Smooth muscle cell (in vitro differentiated cells): Measurements from ENCODE around the gene GPR137B. TPM values are rescaled to one million over a fixed set of nuclear protein-coding genes. Genes with fewer than 3 reads are reported as not detected.

Source experiments
- DNase-seq: peaks from one replicate; lab custom pipeline; 2025; ENCODE audit not compliant: unreplicated experiment; lab: John Stamatoyannopoulos, UW
- H2AFZ ChIP-seq: fragments of 200-600 bp; sonication (generic); 2 replicates; pipeline ENCODE4 v1.6.0; 2016; ENCODE audit warnings: antibody characterized with exemption, low read depth, mild to moderate bottlenecking
- H3F3A ChIP-seq: fragments of 200-600 bp; sonication (generic); 2 replicates; pipeline ENCODE4 v1.6.0; 2017; ENCODE audit warnings: antibody characterized with exemption, low read depth
- H3K27ac ChIP-seq: fragments of 200-600 bp; sonication (generic); 2 replicates; pipeline ENCODE4 v1.5.1; 2016; ENCODE audit warnings: low read depth, mild to moderate bottlenecking
- H3K27me3 ChIP-seq: fragments of 200-600 bp; sonication (generic); 2 replicates; pipeline ENCODE4 v1.6.1; 2016; ENCODE audit warnings: low read depth, mild to moderate bottlenecking
- H3K36me3 ChIP-seq: fragments of 200-600 bp; sonication (generic); 2 replicates; pipeline ENCODE4 v1.5.1; 2016; ENCODE audit warnings: low read depth
- H3K4me1 ChIP-seq: fragments of 200-600 bp; sonication (generic); 2 replicates; pipeline ENCODE4 v1.5.1; 2016; ENCODE audit warnings: low read depth
- H3K4me2 ChIP-seq: fragments of 200-600 bp; sonication (generic); 2 replicates; pipeline ENCODE4 v1.6.0; 2016; ENCODE audit warnings: mild to moderate bottlenecking
- H3K4me3 ChIP-seq: fragments of 200-600 bp; sonication (generic); 2 replicates; pipeline ENCODE4 v1.5.1; 2016; ENCODE audit warnings: mild to moderate bottlenecking
- H3K79me2 ChIP-seq: fragments of 200-600 bp; sonication (generic); 2 replicates; pipeline ENCODE4 v1.6.0; 2016; ENCODE audit warnings: low read depth, mild to moderate bottlenecking
- H3K9ac ChIP-seq: fragments of 200-600 bp; sonication (generic); 2 replicates; pipeline ENCODE4 v1.6.0; 2016; ENCODE audit warnings: low read depth
- H3K9me3 ChIP-seq: fragments of 200-600 bp; sonication (generic); replicated peaks from 2 replicates; pipeline ENCODE4 v1.5.1; 2016; ENCODE audit warnings: low read depth
- H4K20me1 ChIP-seq: fragments of 200-600 bp; sonication (generic); 2 replicates; pipeline ENCODE4 v1.6.0; 2016; ENCODE audit warnings: low read depth
- WGBS: methylation state at CpG from one replicate; pipeline ENCODE4 v1.1.7; 2016; ENCODE audit warnings: low lambda C conversion rate; 5-methylcytosine and 5-hydroxymethylcytosine counted together
- polyA plus RNA-seq: library from polyadenylated mRNA; unstranded; fragments of >200 nt; fragmentation: Nextera tagmentation; extraction: Ambion mirVana; gene quantifications from 2 replicates; pipeline ENCODE4 v1.2.1, GENCODE V29; 2016
- total RNA-seq: library from RNA; depleted of rRNA; stranded (reverse); fragments of >200 nt; gene quantifications from 2 replicates; pipeline ENCODE4 v1.2.3, GENCODE V29; 2014
- TF ChIP-seq, protein P1 (sequence below): fragments of 200-600 bp; sonication (generic); IDR thresholded peaks from 2 replicates; pipeline ENCODE4 v1.5.1; 2017; ENCODE audit warnings: borderline replicate concordance, mild to moderate bottlenecking, antibody characterized with exemption; ENCODE audit not compliant: insufficient read depth, poor library complexity, severe bottlenecking

Gene GPR137B
- total and polyA plus RNA-seq, 2 experiments from 2014 or later: 16.2 to 17.7 TPM

GRCh38 chr1:236163463-236164153 is 21.3 kb downstream of the GPR137B start:
- H4K20me1 ChIP-seq: no peaks in the 10 kb centered on the region
- H3K27ac ChIP-seq: no peak overlapping the region
- H3K4me1 ChIP-seq: no peaks in the 10 kb centered on the region
- TF ChIP-seq, protein P1, sequence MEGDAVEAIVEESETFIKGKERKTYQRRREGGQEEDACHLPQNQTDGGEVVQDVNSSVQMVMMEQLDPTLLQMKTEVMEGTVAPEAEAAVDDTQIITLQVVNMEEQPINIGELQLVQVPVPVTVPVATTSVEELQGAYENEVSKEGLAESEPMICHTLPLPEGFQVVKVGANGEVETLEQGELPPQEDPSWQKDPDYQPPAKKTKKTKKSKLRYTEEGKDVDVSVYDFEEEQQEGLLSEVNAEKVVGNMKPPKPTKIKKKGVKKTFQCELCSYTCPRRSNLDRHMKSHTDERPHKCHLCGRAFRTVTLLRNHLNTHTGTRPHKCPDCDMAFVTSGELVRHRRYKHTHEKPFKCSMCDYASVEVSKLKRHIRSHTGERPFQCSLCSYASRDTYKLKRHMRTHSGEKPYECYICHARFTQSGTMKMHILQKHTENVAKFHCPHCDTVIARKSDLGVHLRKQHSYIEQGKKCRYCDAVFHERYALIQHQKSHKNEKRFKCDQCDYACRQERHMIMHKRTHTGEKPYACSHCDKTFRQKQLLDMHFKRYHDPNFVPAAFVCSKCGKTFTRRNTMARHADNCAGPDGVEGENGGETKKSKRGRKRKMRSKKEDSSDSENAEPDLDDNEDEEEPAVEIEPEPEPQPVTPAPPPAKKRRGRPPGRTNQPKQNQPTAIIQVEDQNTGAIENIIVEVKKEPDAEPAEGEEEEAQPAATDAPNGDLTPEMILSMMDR: no peak
- DNase-seq: no peak
- WGBS: 97% methylated on average over 6 of the region's 6 CpGs
- no peaks in the 10 kb centered on the region for H3F3A ChIP-seq
- no peaks in the 10 kb centered on the region for H3K27me3 ChIP-seq
- no peaks in the 10 kb centered on the region for H3K36me3 ChIP-seq
- no peaks in the 10 kb centered on the region for H3K79me2 ChIP-seq
- H3K9me3 ChIP-seq: peaks cover 9% of the 10 kb centered on the region
- no peak overlapping the region for H3K4me3 ChIP-seq
- H3K9ac ChIP-seq: no peak overlapping the region
- H2AFZ ChIP-seq: no peak overlapping the region
- no peak overlapping the region for H3K4me2 ChIP-seq

DNA sequence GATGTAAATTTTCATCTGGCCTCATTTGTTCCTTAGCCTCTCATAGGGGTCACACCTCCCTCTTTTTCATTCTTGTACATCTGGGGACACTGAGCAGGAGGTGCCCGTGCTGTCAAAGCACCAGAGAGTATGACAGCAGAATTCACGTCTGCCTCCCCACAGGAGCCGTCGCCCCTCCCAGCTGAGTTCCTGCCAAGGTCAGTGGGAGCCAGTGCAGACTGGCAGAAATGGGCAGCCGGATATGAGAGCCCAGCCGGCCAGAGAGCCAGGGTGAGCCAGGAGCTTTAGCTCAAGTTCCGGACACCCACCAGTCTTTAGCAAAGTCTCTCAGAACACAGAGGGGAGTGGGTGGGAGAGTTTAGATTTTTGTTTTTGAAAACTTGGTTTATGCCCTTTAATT is 21.9 kb downstream of the GPR137B start:
- TF ChIP-seq, protein P1: no peak
- no peak overlapping the region for H3K4me2 ChIP-seq

GRCh38 chr1:236165238-236165981 is 23.1 kb downstream of the GPR137B start:
- H3K9me3 ChIP-seq: peaks cover 9% of the 10 kb centered on the region
- no peak overlapping the region for H2AFZ ChIP-seq
- no peaks in the 10 kb centered on the region for H3F3A ChIP-seq
- H3K4me1 ChIP-seq: no peaks in the 10 kb centered on the region
- 96% methylated on average over 10 of the region's 10 CpGs for WGBS
- no peaks in the 10 kb centered on the region for H3K79me2 ChIP-seq
- TF ChIP-seq, protein P1: no peak
- no peak overlapping the region for H3K4me2 ChIP-seq
- no peaks in the 10 kb centered on the region for H4K20me1 ChIP-seq
- H3K36me3 ChIP-seq: no peaks in the 10 kb centered on the region
- no peak overlapping the region for H3K27ac ChIP-seq
- no peak overlapping the region for H3K9ac ChIP-seq
- no peak overlapping the region for H3K4me3 ChIP-seq
- H3K27me3 ChIP-seq: no peaks in the 10 kb centered on the region
- DNase-seq: no peak

More for the DNA sequence above, 21.9 kb downstream of the GPR137B start:
- no peaks in the 10 kb centered on the region for H3K79me2 ChIP-seq
- no peaks in the 10 kb centered on the region for H3K27me3 ChIP-seq
- no peak overlapping the region for H3K4me3 ChIP-seq
- no peaks in the 10 kb centered on the region for H3K36me3 ChIP-seq
- no peak overlapping the region for H3K9ac ChIP-seq
- peaks cover 9% of the 10 kb centered on the region for H3K9me3 ChIP-seq
- no peaks in the 10 kb centered on the region for H3F3A ChIP-seq
- H3K4me1 ChIP-seq: no peaks in the 10 kb centered on the region
- H4K20me1 ChIP-seq: no peaks in the 10 kb centered on the region
- 96% methylated on average over 7 of the region's 7 CpGs for WGBS
- no peak for DNase-seq
- no peak overlapping the region for H3K27ac ChIP-seq
- H2AFZ ChIP-seq: no peak overlapping the region
